Measurements from ENCODE around the gene CDC40. TPM values are rescaled to one million over a fixed set of nuclear protein-coding genes. Genes with fewer than 3 reads are reported as not detected.

The CDC40 gene
- total RNA-seq, 1 experiment from 2014 or later: 26.2 TPM

GRCh38 chr6:110256366-110256765 lies 76.1 kb downstream of the CDC40 start:
- DNase-seq (ENCODE audit: low read depth, low spot score): no peak
- no peak for ATAC-seq
- Histone ChIP-seq H3K27ac (ENCODE audit: low read depth, low read length) (no peak overlapping the region), H4K20me1 (ENCODE audit: insufficient read depth) (no peaks in the 10 kb centered on the region), H3K4me1 (ENCODE audit: control insufficient read depth in 1 of 2, insufficient read depth in 2 of 2, low read length in 2 of 2) (no peaks in the 10 kb centered on the region), H3K36me3 (ENCODE audit: control insufficient read depth in 1 of 2, insufficient read depth in 2 of 2, low read length in 2 of 2) (no peaks in the 10 kb centered on the region), H3K9ac (ENCODE audit: low read length) (no peak overlapping the region), H3K79me2 (ENCODE audit: insufficient read depth, low read length) (no peaks in the 10 kb centered on the region), H3K27me3 (ENCODE audit: insufficient read depth, low read length) (peaks cover 3% of the 10 kb centered on the region; the same call in 1 of the 2 replicates), H3K9me3 (ENCODE audit: control insufficient read depth in 1 of 2, insufficient read depth in 1 of 2, low read depth in 1 of 2, low read length in 2 of 2) (no peaks in the 10 kb centered on the region), H3K4me3 (replicated peaks in 1 of 2; ENCODE audit: low read depth in 1 of 2, low read length in 2 of 2) (no peak overlapping the region), H2AFZ (ENCODE audit: low read depth, low read length, poor library complexity, severe bottlenecking) (no peak overlapping the region), H3K9me2 (ENCODE audit: insufficient read depth) (no peaks in the 10 kb centered on the region), H3K4me2 (ENCODE audit: low read length) (no peak overlapping the region)
- ChIA-PET POLR2A (no interaction called here), CTCF (no interaction called here), RAD21 (ENCODE audit: low non-redundant PET in 1 of 2, low total read pairs in 2 of 2, uncharacterized antibody in 2 of 2, unreplicated experiment in 2 of 2) (no interaction called here)
- TF ChIP-seq ATF3 (IDR thresholded peaks at IDR 0.05) (no peak), JUND (IDR thresholded peaks at IDR 0.05) (no peak), POLR2A (IDR thresholded peaks at IDR 0.05; ENCODE audit: borderline replicate concordance, extremely low read depth, insufficient read depth, insufficient read length) (no peak), CTCF (IDR thresholded peaks at IDR 0.05 in 2 of 3, conservative IDR thresholded peaks at IDR 0.05 in 1 of 3; ENCODE audit: borderline replicate concordance in 1 of 3, insufficient read depth in 1 of 3, low read depth in 2 of 3, low read length in 2 of 3) (no peak), RAD21 (IDR thresholded peaks at IDR 0.05; ENCODE audit: low read depth) (no peak), EZH2 (IDR thresholded peaks at IDR 0.05) (no peak), EZH2phosphoT487 (IDR thresholded peaks at IDR 0.05; ENCODE audit: borderline replicate concordance) (no peak), ZFX (IDR thresholded peaks at IDR 0.05) (no peak), ELF1 (IDR thresholded peaks at IDR 0.05; ENCODE audit: borderline replicate concordance, low read depth) (no peak), ZNF274 (IDR thresholded peaks at IDR 0.05; ENCODE audit: low read depth, low read length) (no peak), SP1 (IDR thresholded peaks at IDR 0.05; ENCODE audit: low read depth) (no peak)
- TF ChIP-seq, protein P1, sequence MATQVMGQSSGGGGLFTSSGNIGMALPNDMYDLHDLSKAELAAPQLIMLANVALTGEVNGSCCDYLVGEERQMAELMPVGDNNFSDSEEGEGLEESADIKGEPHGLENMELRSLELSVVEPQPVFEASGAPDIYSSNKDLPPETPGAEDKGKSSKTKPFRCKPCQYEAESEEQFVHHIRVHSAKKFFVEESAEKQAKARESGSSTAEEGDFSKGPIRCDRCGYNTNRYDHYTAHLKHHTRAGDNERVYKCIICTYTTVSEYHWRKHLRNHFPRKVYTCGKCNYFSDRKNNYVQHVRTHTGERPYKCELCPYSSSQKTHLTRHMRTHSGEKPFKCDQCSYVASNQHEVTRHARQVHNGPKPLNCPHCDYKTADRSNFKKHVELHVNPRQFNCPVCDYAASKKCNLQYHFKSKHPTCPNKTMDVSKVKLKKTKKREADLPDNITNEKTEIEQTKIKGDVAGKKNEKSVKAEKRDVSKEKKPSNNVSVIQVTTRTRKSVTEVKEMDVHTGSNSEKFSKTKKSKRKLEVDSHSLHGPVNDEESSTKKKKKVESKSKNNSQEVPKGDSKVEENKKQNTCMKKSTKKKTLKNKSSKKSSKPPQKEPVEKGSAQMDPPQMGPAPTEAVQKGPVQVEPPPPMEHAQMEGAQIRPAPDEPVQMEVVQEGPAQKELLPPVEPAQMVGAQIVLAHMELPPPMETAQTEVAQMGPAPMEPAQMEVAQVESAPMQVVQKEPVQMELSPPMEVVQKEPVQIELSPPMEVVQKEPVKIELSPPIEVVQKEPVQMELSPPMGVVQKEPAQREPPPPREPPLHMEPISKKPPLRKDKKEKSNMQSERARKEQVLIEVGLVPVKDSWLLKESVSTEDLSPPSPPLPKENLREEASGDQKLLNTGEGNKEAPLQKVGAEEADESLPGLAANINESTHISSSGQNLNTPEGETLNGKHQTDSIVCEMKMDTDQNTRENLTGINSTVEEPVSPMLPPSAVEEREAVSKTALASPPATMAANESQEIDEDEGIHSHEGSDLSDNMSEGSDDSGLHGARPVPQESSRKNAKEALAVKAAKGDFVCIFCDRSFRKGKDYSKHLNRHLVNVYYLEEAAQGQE (IDR thresholded peaks at IDR 0.05; ENCODE audit: low read depth): no peak
- intact Hi-C loops (cut with micrococcal nuclease): no loop called here
- BruUV-seq (replicated peaks): no TSS peak

All from HCT116 (cell line).